HepG2 (cell line): ENCODE measurements around the gene CAPZB. TPM values are rescaled to one million over a fixed set of nuclear protein-coding genes. Genes with fewer than 3 reads are reported as not detected.

Experiments used
- AFF4 ChIP-seq: sonication (generic); formaldehyde crosslinking; IDR thresholded peaks from 2 replicates; pipeline ENCODE4 v1.4.0; 2020; ENCODE audit warnings: missing genetic modification reagents
- ARID2 ChIP-seq: sonication (generic); formaldehyde crosslinking; IDR thresholded peaks from 2 replicates; pipeline ENCODE4 v1.8.1; 2022; ENCODE audit warnings: mild to moderate bottlenecking, missing genetic modification reagents, borderline replicate concordance
- ATM ChIP-seq: fragments of 450-650 bp; IDR thresholded peaks from 2 replicates; pipeline ENCODE4 v1.7.1; 2017; ENCODE audit warnings: mild to moderate bottlenecking, borderline replicate concordance
- ETV5 ChIP-seq: IDR thresholded peaks from 2 replicates; pipeline ENCODE4 v1.6.1; 2018; ENCODE audit warnings: missing biosample characterization, missing genetic modification reagents, inconsistent platforms, borderline replicate concordance
- KLF6 ChIP-seq: IDR thresholded peaks from 2 replicates; pipeline ENCODE4 v1.8.0; 2016; ENCODE audit warnings: missing biosample characterization, missing genetic modification reagents
- MAFK ChIP-seq, 2 experiments: IDR thresholded peaks in 1 of 2; conservative IDR thresholded peaks in 1 of 2; 2 replicates each; pipeline ENCODE4 v1.6.1; 2011; ENCODE audit warnings: improper control_type of control experiment in 2 of 2, low read length in 2 of 2
- NFE2L1 ChIP-seq: sonication (generic); formaldehyde crosslinking; IDR thresholded peaks from 2 replicates; pipeline ENCODE4 v1.4.0; 2020; ENCODE audit warnings: missing genetic modification reagents, mild to moderate bottlenecking, borderline replicate concordance
- NPAS2 ChIP-seq: sonication (generic); formaldehyde crosslinking; IDR thresholded peaks from 2 replicates; pipeline ENCODE4 v1.8.0; 2022; ENCODE audit warnings: mild to moderate bottlenecking, missing genetic modification reagents, borderline replicate concordance
- NR2F6 ChIP-seq, 2 experiments: IDR thresholded peaks; 2 replicates each; pipeline ENCODE4 v1.6.1; 2016; ENCODE audit warnings: antibody characterized with exemption in 1 of 2, mild to moderate bottlenecking in 1 of 2
- RBM22 ChIP-seq: fragments of 200-400 bp; formaldehyde crosslinking; optimal IDR thresholded peaks from 2 replicates; pipeline ENCODE3; 2017; ENCODE audit warnings: mild to moderate bottlenecking, low read length, moderate library complexity
- REPIN1 ChIP-seq: sonication (generic); formaldehyde crosslinking; IDR thresholded peaks from 2 replicates; pipeline ENCODE4 v1.8.0; 2022; ENCODE audit warnings: missing genetic modification reagents, low read depth, mild to moderate bottlenecking, borderline replicate concordance
- RFX5 ChIP-seq: IDR thresholded peaks from 2 replicates; pipeline ENCODE4 v1.6.1; 2011; ENCODE audit warnings: low read depth, low read length, improper control_type of control experiment
- SALL2 ChIP-seq: sonication (generic); formaldehyde crosslinking; IDR thresholded peaks from 2 replicates; pipeline ENCODE4 v1.8.1; 2023; ENCODE audit warnings: mild to moderate bottlenecking, missing genetic modification reagents, inconsistent platforms
- SNAI1 ChIP-seq: sonication (generic); formaldehyde crosslinking; IDR thresholded peaks from 2 replicates; pipeline ENCODE4 v1.5.0; 2020; ENCODE audit warnings: mild to moderate bottlenecking, missing genetic modification reagents, borderline replicate concordance
- SRY ChIP-seq: sonication (generic); formaldehyde crosslinking; IDR thresholded peaks from 2 replicates; pipeline ENCODE4 v1.8.0; 2022; ENCODE audit warnings: mild to moderate bottlenecking, missing genetic modification reagents
- TBX2 ChIP-seq: sonication (generic); formaldehyde crosslinking; IDR thresholded peaks from 2 replicates; pipeline ENCODE4 v1.5.0; 2020; ENCODE audit warnings: missing genetic modification reagents, mild to moderate bottlenecking, borderline replicate concordance
- ZBTB49 ChIP-seq: sonication (generic); formaldehyde crosslinking; IDR thresholded peaks from 2 replicates; pipeline ENCODE4 v1.4.0; 2020; ENCODE audit warnings: missing genetic modification reagents, borderline replicate concordance
- ZIK1 ChIP-seq: sonication (generic); formaldehyde crosslinking; IDR thresholded peaks from 2 replicates; pipeline ENCODE4 v1.5.0; 2020; ENCODE audit warnings: mild to moderate bottlenecking, low read depth, missing genetic modification reagents, borderline replicate concordance
- ZNF292 ChIP-seq: sonication (generic); formaldehyde crosslinking; IDR thresholded peaks from 2 replicates; pipeline ENCODE4 v1.8.1; 2022; ENCODE audit warnings: mild to moderate bottlenecking, low read depth, missing genetic modification reagents, borderline replicate concordance
- ZNF513 ChIP-seq: sonication (generic); formaldehyde crosslinking; conservative IDR thresholded peaks from 2 replicates; pipeline ENCODE4 v1.5.0; 2020; ENCODE audit warnings: missing genetic modification reagents
- ZNF704 ChIP-seq: sonication (generic); formaldehyde crosslinking; IDR thresholded peaks from 2 replicates; pipeline ENCODE4 v1.8.1; 2023; ENCODE audit warnings: mild to moderate bottlenecking, inconsistent platforms, moderate library complexity, missing genetic modification reagents, borderline replicate concordance
- polyA plus RNA-seq, 8 experiments: library from polyadenylated mRNA; depleted of rRNA in 3 of 8; stranded (reverse) in 7 of 8; unstranded in 1 of 8; fragments of >200 nt; fragmentation: Illumina TruSeq in 4 of 8; extraction: Trizol in 4 of 8; gene quantifications; 2 replicates each; pipeline versions ENCODE4 v1.2.1 to v1.2.3, GENCODE V29; 2011 to 2016; ENCODE audit warnings: low read depth in 4 of 8, missing spikeins in 1 of 8, mixed read lengths in 1 of 8; ENCODE audit not compliant: insufficient read depth in 1 of 8
- total RNA-seq, 5 experiments: library from RNA; depleted of rRNA; stranded (reverse); fragments of >200 nt; fragmentation: Illumina TruSeq; extraction: Trizol; gene quantifications; 2 replicates each; pipeline ENCODE4 v1.2.3, GENCODE V29; 2016; ENCODE audit warnings: low read depth in 1 of 5

CAPZB gene
- total and polyA plus RNA-seq, 2 of the 13 experiments (the other 11 are each of a cell fraction or from before 2014, with no cell fraction given) = 58.9 to 76.9 TPM

- TF ChIP-seq REPIN1 (CRISPR knock-in tag) (no peak), ZNF704 (CRISPR knock-in tag) (no peak), NFE2L1 (no peak), SALL2 (CRISPR knock-in tag) (no peak), ZBTB49 (CRISPR knock-in tag) (no peak), KLF6 (CRISPR knock-in tag) (no peak), RFX5 (no peak), TBX2 (CRISPR knock-in tag) (no peak), SRY (CRISPR knock-in tag) (no peak), ZIK1 (CRISPR knock-in tag) (no peak), NR2F6 (IDR thresholded peaks at IDR 0.05) (no peak; the same call in 1 of the 2 replicates), NR2F6 (CRISPR knock-in tag; IDR thresholded peaks at IDR 0.05) (peak; percentile 51; the same call in 1 of the 2 replicates), ZNF292 (CRISPR knock-in tag) (no peak), NPAS2 (CRISPR knock-in tag) (no peak), ZNF513 (CRISPR knock-in tag) (no peak), ATM (no peak), RBM22 (no peak), ARID2 (no peak), MAFK (conservative IDR thresholded peaks at IDR 0.05 in 1 of 2, IDR thresholded peaks at IDR 0.05 in 1 of 2; ENCODE audit: low read length in 2 of 2) (0 out of 4 replicates have a peak, but pooled peaks of 1 of the 2 experiments have one; percentile 3), ETV5 (no peak; the same call in 1 of the 2 replicates), SNAI1 (CRISPR knock-in tag) (no peak), AFF4 (CRISPR knock-in tag) (no peak)
Observed at GRCh38 chr1:19425646-19426239, 59.6 kb downstream of the CAPZB start (continued).
